Measurements from ENCODE around the gene OSGIN1.

OSGIN1 gene

GRCh38 chr16:83974475-83974874, 21.4 kb downstream of the OSGIN1 start:
- no peak for TF ChIP-seq CTCF (IDR thresholded peaks at IDR 0.05; ENCODE audit: low read depth, low read length, missing control alignments)
- no peak overlapping the region for H3K4me3 ChIP-seq (ENCODE audit: low read depth, low read length)
- DNase-seq (ENCODE audit: low read depth): no peak

- no peak for DNase-seq (ENCODE audit: low read depth)
- no peak for TF ChIP-seq CTCF (IDR thresholded peaks at IDR 0.05; ENCODE audit: low read depth, low read length, missing control alignments)
- no peak overlapping the region for H3K4me3 ChIP-seq (ENCODE audit: low read depth, low read length)
These were observed 22.7 kb downstream of the OSGIN1 start for GRCh38 chr16:83975590-83976260.

GRCh38 chr16:83977056-83977815, 24.2 kb downstream of the OSGIN1 start:
- H3K4me3 ChIP-seq (ENCODE audit: low read depth, low read length): no peak overlapping the region
- no peak for DNase-seq (ENCODE audit: low read depth)
- TF ChIP-seq CTCF (IDR thresholded peaks at IDR 0.05; ENCODE audit: low read depth, low read length, missing control alignments): no peak

GRCh38 chr16:83978401-83978904, 25.4 kb downstream of the OSGIN1 start:
- H3K4me3 ChIP-seq (ENCODE audit: low read depth, low read length): no peak overlapping the region
- no peak for TF ChIP-seq CTCF (IDR thresholded peaks at IDR 0.05; ENCODE audit: low read depth, low read length, missing control alignments)
- DNase-seq (ENCODE audit: low read depth): no peak

GRCh38 chr16:83979441-83979840, 26.4 kb downstream of the OSGIN1 start:
- no peak for TF ChIP-seq CTCF (IDR thresholded peaks at IDR 0.05; ENCODE audit: low read depth, low read length, missing control alignments)
- H3K4me3 ChIP-seq (ENCODE audit: low read depth, low read length): no peak overlapping the region
- DNase-seq (ENCODE audit: low read depth): no peak

- no peak for TF ChIP-seq CTCF (IDR thresholded peaks at IDR 0.05; ENCODE audit: low read depth, low read length, missing control alignments)
These were observed 27.8 kb downstream of the OSGIN1 start for GRCh38 chr16:83980794-83981193.

More at GRCh38 chr16:83980794-83981193, 27.8 kb downstream of the OSGIN1 start:
- DNase-seq (ENCODE audit: low read depth): no peak
- no peak overlapping the region for H3K4me3 ChIP-seq (ENCODE audit: low read depth, low read length)

All from GM12864 (cell line).